Endothelial cell of hepatic sinusoid (primary cell): ENCODE results near the gene OOSP1.
"Not testable (repeated sequence)": the region's sequence is repeated elsewhere in the genome, so short reads cannot be mapped to it uniquely, and the experiment has no call there.

Experiments used
- in situ Hi-C: cut with HindIII; loops from 2 replicates; pipeline ENCODE4 v1.10.0; 2017; ENCODE audit warnings: low sequenced_read_pairs

OOSP1 gene

DNA sequence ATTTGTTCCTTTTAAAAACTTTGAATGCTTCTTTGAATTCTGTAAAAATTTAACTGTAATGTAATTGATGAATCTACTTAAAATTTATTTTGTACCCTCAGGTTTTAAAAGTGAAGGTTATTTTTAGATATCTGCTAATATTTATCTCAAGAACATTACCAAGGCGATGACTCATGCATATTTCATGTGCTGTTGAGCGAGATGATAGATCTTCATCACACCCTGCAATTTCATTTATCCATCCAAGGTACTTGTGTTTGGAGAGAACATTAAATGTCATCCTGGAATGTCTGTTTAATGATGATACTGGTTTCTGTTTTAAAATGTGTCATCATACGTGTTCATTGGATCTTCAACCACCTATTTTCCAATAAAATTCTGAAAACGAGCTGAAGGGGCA lies 18.9 kb downstream of the OOSP1 start:
- in situ Hi-C loops: no loop called here

- in situ Hi-C loops: no loop called here
These were observed 22.5 kb downstream of the OOSP1 start for GRCh38 chr11:59960502-59961381.

GRCh38 chr11:59962107-59962482 lies 23.9 kb downstream of the OOSP1 start:
- in situ Hi-C loops: no loop called here

- in situ Hi-C loops: no loop called here
These were observed 25.5 kb downstream of the OOSP1 start, which contains the start of gene OOSP4A for GRCh38 chr11:59963733-59964132. Gene OOSP4A, plus strand, starts transcription at chr11:59964033. Its CDS starts 0 bp downstream, at chr11:59964033.

GRCh38 chr11:59965424-59965823 lies 27.2 kb downstream of the OOSP1 start:
- in situ Hi-C loops: no loop called here

GRCh38 chr11:59966201-59966600 lies 28.0 kb downstream of the OOSP1 start:
- in situ Hi-C loops: no loop called here

GRCh38 chr11:59967677-59968394 lies 29.6 kb downstream of the OOSP1 start:
- in situ Hi-C loops: no loop called here

GRCh38 chr11:59968395-59968783 lies 30.2 kb downstream of the OOSP1 start:
- in situ Hi-C loops: no loop called here

GRCh38 chr11:59973097-59973496 lies 34.9 kb downstream of the OOSP1 start:
- in situ Hi-C loops: no loop called here

DNA sequence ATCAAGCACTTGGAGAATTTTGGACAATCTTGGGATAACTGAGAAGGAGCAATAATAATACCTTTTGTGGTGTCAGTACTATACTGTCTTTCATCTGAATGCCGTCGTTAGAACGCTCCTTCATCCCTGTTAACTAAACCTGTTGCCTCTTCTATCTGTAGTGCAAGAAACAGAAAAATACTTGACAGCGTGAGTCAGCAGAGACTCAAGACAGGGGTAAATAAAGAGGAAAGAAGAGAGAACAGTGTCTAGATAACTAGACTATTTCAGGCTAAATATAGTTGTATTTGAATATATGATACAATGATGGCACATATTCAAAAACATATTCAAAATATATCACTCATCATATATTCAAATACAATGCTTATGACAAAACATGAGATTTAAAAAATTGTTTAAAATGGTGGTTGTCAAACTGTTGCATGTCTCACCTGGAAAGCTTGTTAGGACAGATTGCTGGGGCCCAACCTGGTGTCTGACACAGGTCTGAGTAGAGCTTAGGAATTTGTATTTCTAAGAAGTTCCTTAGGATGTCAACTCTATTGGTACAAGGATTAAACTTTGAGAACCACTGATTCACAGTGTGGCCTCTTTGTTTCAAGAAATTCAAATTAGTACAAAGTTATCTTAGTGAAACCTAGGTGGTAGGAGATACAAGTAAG lies 43.0 kb downstream of the OOSP1 start:
- in situ Hi-C loops: no loop called here

DNA sequence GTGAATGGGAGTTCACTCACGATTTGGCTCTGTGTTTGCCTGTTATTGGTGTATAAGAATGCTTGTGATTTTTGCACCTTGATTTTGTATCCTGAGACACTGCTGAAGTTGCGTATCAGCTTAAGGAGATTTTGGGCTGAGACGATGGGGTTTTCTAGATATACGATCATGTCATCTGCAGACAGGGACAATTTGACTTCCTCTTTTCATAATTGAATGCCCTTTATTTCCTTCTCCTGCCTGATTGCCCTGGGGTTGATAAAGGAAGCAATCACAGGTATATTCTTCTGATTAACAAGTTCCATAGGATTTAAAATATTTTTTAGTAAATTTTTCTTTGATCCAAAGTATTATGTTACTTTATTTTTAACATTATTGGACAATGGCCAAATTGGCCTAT lies 43.8 kb downstream of the OOSP1 start:
- in situ Hi-C loops: not testable (repeated sequence)

DNA sequence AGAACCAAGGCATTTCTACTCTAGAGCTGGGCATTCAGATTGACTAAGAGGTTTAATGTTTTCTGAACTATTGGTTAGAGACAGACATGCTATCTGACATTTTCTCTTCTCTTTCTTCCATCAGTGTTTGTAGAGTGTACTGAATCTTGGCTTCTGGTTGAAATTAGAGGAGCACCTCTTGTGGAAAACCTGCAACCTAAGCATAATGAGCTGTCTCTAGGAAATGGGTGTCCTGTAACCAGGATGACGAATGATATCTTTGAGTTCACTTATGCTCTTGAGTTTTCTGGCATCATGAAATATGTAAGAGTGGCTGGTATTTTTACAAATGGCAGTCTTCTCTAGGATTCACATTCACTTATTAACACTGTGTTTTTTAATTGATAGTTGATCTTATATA lies 45.0 kb downstream of the OOSP1 start:
- in situ Hi-C loops: no loop called here

DNA sequence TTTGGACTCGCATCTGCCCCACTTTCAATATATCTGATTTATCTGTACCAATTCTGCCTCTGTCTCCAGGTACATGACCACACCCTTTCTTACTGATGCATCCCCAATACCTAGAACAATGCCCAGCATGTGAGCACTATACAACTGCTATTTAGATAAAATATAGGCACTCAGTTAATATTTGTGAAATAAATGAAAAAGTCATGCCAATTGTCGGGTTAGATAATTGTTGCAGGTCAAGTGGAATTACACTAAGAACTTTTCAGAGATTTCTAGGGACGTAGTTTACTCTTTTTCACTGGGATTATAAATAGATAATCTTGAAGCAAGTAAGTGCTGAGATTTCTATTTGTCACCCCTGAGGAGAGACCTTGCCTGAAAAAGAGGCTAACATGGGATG lies 46.1 kb downstream of the OOSP1 start:
- in situ Hi-C loops: no loop called here

GRCh38 chr11:59990421-59990820 lies 52.2 kb downstream of the OOSP1 start:
- in situ Hi-C loops: no loop called here

DNA sequence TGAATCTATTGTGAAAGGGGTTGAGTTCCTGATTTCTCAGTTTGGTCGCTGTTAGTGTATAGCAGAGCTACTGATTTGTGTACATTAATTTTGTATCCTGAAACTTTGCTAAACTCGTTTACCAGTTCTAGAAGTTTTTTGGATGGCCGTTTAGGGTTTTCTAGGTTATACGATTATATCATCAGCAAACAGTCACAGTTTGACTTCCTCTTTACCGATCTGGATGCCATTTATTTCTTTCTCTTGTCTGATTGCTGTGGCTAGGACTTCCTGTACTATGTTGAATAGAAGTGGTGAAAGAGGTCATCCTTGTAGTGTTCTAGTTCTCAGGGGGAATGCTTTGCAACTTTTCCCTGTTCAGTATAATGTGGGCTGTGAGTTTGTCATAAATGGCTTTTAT lies 54.2 kb downstream of the OOSP1 start:
- in situ Hi-C loops: no loop called here

- in situ Hi-C loops: no loop called here
These were observed 59.6 kb downstream of the OOSP1 start for GRCh38 chr11:59997800-59998199.

- in situ Hi-C loops: no loop called here
These were observed 61.5 kb downstream of the OOSP1 start for GRCh38 chr11:59999691-60000090.

- in situ Hi-C loops: no loop called here
These were observed 65.5 kb downstream of the OOSP1 start for GRCh38 chr11:60003729-60004128.

DNA sequence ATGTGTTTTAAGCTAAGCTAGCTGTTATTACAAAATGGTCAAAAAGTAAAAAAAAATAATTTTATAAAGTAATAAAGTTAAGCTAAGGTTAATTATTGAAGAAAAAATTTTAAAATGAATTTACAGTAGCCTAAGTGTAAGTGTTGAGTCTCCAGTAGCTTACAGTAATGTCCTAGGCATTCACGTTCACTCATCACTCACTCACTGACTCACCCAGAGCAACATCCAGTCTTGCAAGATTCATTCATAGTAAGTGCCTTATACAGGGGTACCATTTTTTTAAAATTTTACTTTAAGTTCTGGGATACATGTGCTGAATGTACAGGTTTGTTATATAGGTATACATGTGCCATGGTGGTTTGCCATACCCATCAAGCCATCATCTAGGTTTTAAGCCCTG lies 67.1 kb downstream of the OOSP1 start:
- in situ Hi-C loops: no loop called here
